Measurements from ENCODE around the gene PAPOLB.

PAPOLB gene

GRCh38 chr7:4849390-4849789, 12.4 kb downstream of the PAPOLB start:
- DNase-seq (ENCODE audit: low read depth in 1 of 2, low spot score in 1 of 2): peak in 1 of 2 experiments; percentile 84
- no peak for TF ChIP-seq JUND (IDR thresholded peaks at IDR 0.05; ENCODE audit: low read depth)
- in situ Hi-C loops (cut with HindIII; ENCODE audit: low pct_unique_long_range_greater_than_20kb, low sequenced_read_pairs): no loop called here

DNA sequence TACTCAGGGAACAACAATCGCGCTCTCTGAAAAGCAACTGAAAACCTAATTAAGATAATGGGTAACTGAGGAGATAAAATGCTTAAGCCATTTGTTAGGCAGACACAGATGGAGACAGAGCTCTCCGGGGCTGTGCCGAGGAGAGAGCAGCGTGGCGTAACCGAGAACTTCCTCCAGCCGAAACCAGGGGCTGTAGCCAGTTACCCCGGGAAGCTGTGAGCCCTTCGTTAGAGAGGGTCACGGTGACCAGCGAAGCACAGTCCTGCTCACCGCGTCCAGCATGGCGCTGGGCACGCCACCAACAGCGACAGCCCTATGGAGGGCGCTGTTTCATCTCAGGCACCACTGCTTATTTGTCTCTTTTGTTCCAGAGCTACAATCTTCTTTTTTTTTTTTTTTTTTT, 16.1 kb downstream of the PAPOLB start:
- no peak for TF ChIP-seq JUND (IDR thresholded peaks at IDR 0.05; ENCODE audit: low read depth)
- no peak for DNase-seq (ENCODE audit: low read depth in 1 of 2, low spot score in 1 of 2)
- in situ Hi-C loops (cut with HindIII; ENCODE audit: low pct_unique_long_range_greater_than_20kb, low sequenced_read_pairs): no loop called here

DNA sequence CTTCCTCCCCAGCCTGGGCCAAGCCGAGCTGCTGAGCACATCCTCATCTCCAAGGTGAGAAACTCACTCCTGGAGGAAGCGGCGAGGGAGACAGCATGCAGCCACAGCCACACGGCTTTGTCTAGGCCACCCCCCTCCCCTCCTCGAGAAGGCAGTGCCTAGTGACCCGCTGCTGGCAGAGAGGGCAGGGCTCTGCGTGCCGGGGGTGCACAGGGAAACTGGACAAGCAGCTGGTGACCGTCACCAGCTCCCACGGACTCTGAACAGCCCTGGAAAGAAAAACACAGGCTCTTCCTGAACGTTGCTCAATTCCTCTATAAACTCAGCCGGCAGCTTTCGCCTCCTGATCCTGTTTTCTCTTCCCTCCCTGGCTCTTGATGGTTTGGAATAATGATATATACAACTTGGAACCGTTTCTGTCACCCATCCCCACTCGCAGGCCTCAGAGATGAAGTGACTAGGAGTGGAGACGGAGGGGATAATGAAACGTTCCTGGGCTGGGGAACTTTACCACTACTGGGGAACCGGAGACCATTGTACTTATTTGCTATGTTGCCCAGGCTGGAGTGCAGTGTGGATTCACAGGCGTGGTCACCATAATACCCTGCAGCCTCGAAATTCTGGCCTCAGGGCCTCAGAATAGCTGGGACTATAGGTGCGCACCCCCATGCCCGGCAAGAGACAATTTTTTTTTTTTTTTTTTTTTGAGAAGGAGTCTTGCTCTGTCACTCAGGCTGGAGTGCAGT, 19.3 kb downstream of the PAPOLB start:
- DNase-seq (ENCODE audit: low read depth in 1 of 2, low spot score in 1 of 2): peak in 1 of 2 experiments; percentile 57
- no peak for TF ChIP-seq JUND (IDR thresholded peaks at IDR 0.05; ENCODE audit: low read depth)
- in situ Hi-C loops (cut with HindIII; ENCODE audit: low pct_unique_long_range_greater_than_20kb, low sequenced_read_pairs): no loop called here

DNA sequence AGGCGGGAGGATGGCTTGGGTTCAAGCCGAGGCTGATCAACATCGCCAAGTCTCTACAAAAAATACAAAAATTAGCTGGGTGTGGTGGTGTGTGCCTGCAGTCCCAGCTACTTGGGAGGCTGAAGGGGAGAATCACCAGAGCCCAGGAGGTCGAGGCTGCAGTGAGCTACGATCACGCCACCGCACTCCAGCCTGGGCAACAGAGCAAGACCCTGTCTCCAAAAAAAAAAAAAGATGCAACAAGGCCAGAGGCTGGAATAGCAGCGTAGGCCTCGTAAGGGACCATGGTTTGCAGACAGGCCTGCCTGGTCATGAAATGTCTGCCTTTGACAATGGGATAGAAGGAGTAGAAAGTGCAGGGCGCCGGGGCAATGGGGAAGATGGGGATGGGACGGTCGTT, 20.0 kb downstream of the PAPOLB start:
- in situ Hi-C loops (cut with HindIII; ENCODE audit: low pct_unique_long_range_greater_than_20kb, low sequenced_read_pairs): no loop called here
- no peak for DNase-seq (ENCODE audit: low read depth in 1 of 2, low spot score in 1 of 2)
- TF ChIP-seq JUND (IDR thresholded peaks at IDR 0.05; ENCODE audit: low read depth): no peak

DNA sequence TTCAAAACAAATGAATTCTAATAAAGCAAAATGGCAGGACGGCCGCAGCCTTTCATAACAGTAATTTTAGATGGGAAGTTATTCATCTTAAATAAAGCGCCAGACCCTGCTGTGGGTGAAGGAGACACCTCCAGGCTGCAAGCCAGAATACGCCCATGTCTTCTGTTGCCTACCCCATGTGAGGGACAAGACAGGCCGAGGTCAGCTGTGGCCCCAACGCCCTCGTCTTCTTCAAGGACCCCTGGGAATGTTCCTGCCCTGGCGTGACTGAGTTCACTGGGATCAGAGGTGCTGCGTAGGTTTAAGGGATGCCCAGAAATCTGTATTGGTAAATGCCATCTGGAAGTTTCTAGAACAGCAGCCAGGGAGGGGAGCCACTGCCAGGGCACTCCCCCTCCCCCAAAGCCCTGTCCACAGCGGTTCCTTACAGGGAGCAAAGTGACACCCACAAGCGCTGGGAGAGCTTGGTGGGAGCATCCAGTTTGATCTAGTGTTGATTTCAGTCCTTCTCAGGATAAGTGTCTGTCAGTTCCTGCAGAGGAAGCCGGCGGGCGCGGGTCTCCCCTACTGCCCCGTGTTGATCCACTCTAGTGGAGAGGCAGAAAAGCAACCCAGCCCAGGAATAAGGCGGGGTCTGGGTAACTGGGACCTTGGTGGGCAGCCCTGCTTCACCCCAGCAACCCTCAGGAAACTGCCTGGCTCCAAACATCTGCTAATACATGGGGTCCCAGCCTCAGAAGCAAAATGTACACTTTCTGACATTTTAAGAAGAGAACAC, 20.6 kb downstream of the PAPOLB start:
- no peak for TF ChIP-seq JUND (IDR thresholded peaks at IDR 0.05; ENCODE audit: low read depth)
- no peak for DNase-seq (ENCODE audit: low read depth in 1 of 2, low spot score in 1 of 2)
- in situ Hi-C loops (cut with HindIII; ENCODE audit: low pct_unique_long_range_greater_than_20kb, low sequenced_read_pairs): no loop called here

DNA sequence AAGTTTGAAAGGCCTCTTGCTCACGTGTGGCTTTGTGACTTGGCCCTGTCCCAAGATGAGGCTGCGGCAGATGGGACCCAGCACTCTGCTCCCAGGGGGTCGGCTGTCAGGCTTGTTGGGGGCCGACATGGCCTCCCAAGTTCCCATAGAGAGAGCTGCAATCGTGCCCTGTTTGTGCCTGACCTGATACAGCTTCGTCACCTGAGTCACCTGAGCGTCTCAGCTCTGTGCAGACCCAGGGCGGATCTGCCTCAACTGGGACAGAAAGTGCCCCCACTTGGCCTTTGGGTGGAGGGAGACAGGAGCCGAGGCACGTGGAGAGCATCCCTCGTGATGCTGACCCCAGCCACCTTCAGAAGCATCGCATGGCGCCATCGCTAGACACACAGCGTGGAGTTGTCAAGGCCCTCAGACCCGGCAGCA, 21.7 kb downstream of the PAPOLB start:
- DNase-seq (ENCODE audit: low read depth in 1 of 2, low spot score in 1 of 2): no peak
- no peak for TF ChIP-seq JUND (IDR thresholded peaks at IDR 0.05; ENCODE audit: low read depth)
- in situ Hi-C loops (cut with HindIII; ENCODE audit: low pct_unique_long_range_greater_than_20kb, low sequenced_read_pairs): no loop called here

DNA sequence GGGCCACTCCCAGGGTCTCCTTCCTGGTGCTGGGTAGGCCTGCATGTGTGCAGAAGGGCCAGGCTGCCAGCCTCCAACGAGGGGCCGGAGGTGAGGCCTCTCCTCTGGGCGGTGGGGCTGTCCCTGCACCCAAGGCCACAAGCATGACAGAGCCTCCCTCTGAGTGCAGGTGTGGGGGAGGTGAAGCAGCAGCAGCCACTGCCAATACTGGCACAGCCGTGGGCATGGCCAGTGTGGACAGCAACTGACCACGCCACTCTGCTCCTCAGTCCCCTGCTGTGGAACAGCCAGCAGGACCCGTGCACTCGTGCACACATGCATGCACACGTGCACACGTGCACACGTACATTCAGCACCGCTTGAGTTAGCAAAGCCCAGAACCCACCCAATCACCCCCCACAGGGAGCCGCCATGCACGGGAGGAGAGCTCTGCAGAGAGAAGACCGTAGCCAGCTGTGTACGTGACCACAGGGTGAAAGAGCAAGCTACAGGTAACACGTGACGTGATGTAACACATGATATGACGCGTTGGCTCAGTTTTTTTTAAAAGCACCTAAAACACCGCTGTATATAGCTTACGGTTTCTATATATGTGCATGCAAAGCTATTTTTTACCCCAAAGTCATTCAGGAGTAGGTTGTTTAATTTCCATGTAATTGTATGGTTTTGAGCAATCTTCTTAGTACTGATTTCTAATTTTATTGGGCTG, 23.1 kb downstream of the PAPOLB start:
- in situ Hi-C loops (cut with HindIII; ENCODE audit: low pct_unique_long_range_greater_than_20kb, low sequenced_read_pairs): no loop called here
- no peak for TF ChIP-seq JUND (IDR thresholded peaks at IDR 0.05; ENCODE audit: low read depth)

DNA sequence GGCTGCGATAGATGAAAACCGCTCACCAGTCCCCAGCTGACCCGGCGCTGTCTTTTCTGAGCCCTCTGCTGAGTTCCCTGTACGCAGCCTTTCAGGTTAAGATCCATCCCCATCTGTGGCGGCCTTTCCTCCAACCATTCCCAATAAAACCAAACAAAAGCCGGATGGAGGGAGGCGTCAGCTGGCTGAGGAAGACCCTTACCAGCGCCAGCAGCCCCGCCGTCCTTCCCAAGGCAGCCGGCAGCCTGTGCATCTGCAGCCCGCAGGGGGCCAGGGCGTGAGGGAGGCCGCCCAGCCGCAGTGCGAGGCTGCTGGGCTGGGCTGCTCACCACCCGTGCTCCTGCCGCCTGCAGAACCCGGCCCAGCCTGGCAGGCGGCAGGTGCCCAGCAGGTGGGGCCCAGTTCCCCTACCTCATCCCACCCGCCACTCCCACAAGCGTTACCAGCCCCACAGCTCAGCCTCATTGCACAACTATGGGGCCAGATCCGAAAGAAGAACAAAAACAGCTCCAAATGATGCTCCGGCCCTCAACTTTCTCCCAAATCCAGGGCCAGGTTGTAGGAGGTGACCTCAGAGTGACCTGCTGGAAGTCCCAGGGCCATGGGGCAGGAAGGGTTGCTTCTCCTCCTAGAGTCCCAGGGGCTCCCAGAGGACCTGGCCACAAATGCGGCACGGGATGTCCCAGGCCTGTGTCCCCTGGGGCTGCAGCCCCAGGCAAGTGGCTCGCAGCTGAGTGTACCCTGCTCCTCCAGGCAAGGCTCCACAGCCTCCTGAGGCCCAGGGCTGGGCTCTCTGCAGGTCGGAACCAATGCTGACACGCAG, 23.8 kb downstream of the PAPOLB start:
- TF ChIP-seq JUND (IDR thresholded peaks at IDR 0.05; ENCODE audit: low read depth): no peak
- in situ Hi-C loops (cut with HindIII; ENCODE audit: low pct_unique_long_range_greater_than_20kb, low sequenced_read_pairs): no loop called here
- DNase-seq (ENCODE audit: low read depth in 1 of 2, low spot score in 1 of 2): no peak

More for the DNA sequence above, 23.1 kb downstream of the PAPOLB start:
- DNase-seq (ENCODE audit: low read depth in 1 of 2, low spot score in 1 of 2): no peak

- peak; percentile 58 to 88 for DNase-seq (ENCODE audit: low read depth in 1 of 2, low spot score in 1 of 2)
- TF ChIP-seq JUND (IDR thresholded peaks at IDR 0.05; ENCODE audit: low read depth): no peak
- in situ Hi-C loops (cut with HindIII; ENCODE audit: low pct_unique_long_range_greater_than_20kb, low sequenced_read_pairs): no loop called here
These were observed 24.6 kb downstream of the PAPOLB start for GRCh38 chr7:4837041-4837802.

DNA sequence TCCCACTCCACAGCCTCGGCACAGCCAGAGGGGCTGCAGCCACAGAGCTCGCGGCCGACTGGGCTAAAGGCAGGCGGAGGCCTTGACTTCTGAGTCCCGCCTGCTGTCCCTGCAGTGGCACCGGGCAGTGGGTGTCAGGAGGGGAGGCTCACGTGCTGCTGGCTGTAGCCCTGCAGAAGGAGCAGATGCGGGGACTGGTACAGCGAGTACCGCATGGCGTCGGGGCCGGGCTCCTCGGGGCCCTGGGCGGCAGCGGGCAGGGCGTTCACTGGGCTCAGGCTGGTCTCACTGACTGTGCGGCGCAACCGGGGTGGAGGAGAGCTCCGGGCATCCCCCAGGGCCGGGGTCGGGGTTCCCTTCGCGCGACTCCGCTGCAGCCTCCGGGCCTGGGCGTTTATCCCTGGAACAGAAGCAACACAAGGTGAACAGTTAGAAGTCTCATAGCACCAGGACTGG, 25.6 kb downstream of the PAPOLB start:
- in situ Hi-C loops (cut with HindIII; ENCODE audit: low pct_unique_long_range_greater_than_20kb, low sequenced_read_pairs): no loop called here
- TF ChIP-seq JUND (IDR thresholded peaks at IDR 0.05; ENCODE audit: low read depth): no peak
- no peak for DNase-seq (ENCODE audit: low read depth in 1 of 2, low spot score in 1 of 2)

- TF ChIP-seq JUND (IDR thresholded peaks at IDR 0.05; ENCODE audit: low read depth): no peak
- peak; percentile 84 to 90 for DNase-seq (ENCODE audit: low read depth in 1 of 2, low spot score in 1 of 2)
- in situ Hi-C loops (cut with HindIII; ENCODE audit: low pct_unique_long_range_greater_than_20kb, low sequenced_read_pairs): no loop called here
These were observed 26.2 kb downstream of the PAPOLB start for GRCh38 chr7:4835398-4836205.

Data from T47D (cell line).